HL-60/S4 treated with phorbol 12-myristate 13-acetate at 8.2 ng/mL for 4 days and 3 days (cell line): ENCODE results near the gene PPIL1.
"Not testable (repeated sequence)": the region's sequence is repeated elsewhere in the genome, so short reads cannot be mapped to it uniquely, and the experiment has no call there.

Experiments
- in situ Hi-C: fragments of 300-500 bp; cut with MboI; formaldehyde crosslinking; loops from 2 replicates; pipeline ENCODE4 v1.15.0; 2022; ENCODE audit warnings: low sequenced_read_pairs

The PPIL1 gene

GRCh38 chr6:36817847-36818246 lies 56.8 kb downstream of the PPIL1 start:
- in situ Hi-C loops: no loop called here

- in situ Hi-C loops: no loop called here
These were observed 57.3 kb downstream of the PPIL1 start for GRCh38 chr6:36817176-36817817.

- in situ Hi-C loops: no loop called here
These were observed 58.5 kb downstream of the PPIL1 start for GRCh38 chr6:36815962-36816735.

DNA sequence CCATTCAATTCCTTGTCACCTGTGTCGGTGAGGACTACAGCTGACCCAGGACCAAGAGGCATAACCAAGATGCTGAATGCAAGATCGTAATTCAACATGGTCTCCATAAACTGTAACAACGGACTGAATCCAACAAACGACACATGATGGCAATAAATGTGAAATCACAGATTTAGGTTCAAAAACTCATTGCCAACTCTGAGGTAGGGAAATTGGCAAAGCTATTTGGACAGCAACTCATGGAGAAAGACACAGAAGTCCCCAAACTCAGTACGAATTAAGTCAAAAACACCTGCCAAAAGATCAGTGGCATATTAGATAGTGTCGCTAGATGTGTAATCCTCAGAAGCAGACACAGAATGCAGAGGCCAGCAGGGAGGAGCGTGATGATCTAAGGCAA lies 60.4 kb downstream of the PPIL1 start:
- in situ Hi-C loops: no loop called here

- in situ Hi-C loops: no loop called here
These were observed 61.1 kb downstream of the PPIL1 start for GRCh38 chr6:36813526-36813925.

GRCh38 chr6:36813047-36813446 lies 61.6 kb downstream of the PPIL1 start:
- in situ Hi-C loops: not testable (repeated sequence)

GRCh38 chr6:36809941-36810803 lies 64.4 kb downstream of the PPIL1 start:
- in situ Hi-C loops: no loop called here

DNA sequence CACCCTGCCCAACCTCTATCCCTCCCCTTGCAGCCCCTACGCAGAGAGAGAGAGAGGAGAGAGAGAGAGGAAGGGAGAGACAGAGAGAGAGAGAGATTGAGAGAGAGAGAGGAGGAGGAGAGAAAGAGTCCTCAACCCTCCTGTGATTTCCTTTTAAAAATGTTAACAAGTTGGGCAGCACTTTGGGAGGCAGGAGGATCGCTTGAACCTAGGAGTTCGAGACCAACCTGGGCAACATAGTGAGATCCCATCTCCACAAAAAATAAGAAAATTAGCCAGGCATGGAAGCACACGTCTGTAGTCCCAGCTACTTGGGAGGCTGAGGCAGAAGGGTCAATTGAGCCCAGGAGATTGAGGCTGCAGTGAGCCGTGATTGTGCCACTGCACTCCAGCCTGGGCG lies 65.4 kb downstream of the PPIL1 start:
- in situ Hi-C loops: no loop called here

DNA sequence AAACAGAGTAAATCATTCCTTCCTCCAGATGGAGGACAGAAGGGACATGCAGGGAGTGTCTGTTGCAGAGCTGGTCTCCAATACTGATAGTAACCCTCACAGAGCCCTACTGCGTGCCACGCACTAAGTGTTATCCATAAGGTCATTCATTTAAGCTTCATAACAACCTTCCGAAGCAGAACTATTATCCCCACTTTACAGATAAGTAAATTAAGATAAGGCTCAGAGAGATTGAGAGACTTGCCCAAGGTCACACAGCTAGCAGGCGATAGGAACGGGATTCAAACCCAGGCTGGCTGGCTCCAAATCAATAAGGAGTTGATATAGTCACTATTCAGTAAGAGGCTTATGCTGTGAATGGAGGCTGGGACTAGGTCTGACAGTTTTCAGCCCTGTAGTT lies 66.0 kb downstream of the PPIL1 start:
- in situ Hi-C loops: no loop called here

- in situ Hi-C loops: no loop called here
These were observed 66.9 kb downstream of the PPIL1 start for GRCh38 chr6:36807750-36808149.

- in situ Hi-C loops: no loop called here
These were observed 67.5 kb downstream of the PPIL1 start for GRCh38 chr6:36807143-36807542.

DNA sequence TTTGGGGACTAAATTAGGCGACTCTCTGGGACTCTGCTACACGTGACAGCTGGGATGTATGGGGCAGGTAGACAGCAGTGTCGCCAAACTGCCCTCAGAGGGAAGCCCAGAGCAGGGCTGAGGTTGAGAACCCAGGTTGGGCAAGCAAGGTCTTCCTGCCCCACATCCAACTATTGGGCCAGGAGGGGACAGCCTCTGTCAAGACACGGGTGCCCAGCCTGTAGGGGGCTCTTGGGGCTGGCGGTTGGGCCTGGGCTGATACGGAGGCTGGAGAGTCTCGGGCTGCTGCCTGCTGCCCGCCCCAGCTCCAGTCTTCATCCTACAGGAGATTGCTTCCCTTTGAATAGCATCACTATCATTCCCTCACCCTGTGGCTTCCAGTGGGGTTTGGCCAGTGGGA lies 68.7 kb downstream of the PPIL1 start:
- in situ Hi-C loops: no loop called here

DNA sequence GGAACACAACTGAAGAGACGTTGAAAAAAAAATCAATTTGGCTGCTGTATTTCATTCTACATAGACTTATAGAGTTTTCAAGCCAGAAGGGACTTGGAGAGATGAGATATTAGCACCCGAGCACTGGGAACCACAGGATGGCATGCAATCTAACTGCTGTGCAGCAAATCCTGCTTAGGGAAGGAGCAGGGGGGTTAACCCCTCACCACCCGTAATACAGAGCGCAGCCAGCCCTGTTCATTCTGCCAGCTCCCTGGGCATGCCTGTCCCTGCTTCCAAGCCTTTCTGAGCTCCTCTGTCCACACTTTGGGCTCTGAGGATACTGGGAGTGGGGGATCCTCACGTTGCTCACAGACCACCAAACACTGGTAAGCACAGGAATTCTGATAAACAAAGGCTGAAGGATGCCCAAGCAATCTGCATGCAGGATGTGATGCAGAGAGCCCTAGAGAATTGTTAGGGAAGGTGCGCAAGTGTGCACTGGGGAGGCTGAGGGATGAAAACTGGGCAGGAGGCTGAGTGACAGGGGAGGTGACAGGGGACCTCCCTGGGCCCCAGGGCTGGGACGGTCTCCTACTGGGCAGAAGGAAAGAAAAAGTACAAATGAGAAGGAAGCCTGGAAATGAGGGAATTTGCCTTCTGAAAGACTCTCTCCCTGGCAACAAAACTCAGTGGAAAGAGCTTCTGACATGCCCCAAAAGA lies 69.4 kb downstream of the PPIL1 start:
- in situ Hi-C loops: no loop called here
